ENCODE results near the gene SHLD2.
"Not testable (repeated sequence)": the region's sequence is repeated elsewhere in the genome, so short reads cannot be mapped to it uniquely, and the experiment has no call there.

GRCh38 chr10:87213150-87213765, 118.3 kb downstream of the SHLD2 start:
- TF ChIP-seq, protein P1, sequence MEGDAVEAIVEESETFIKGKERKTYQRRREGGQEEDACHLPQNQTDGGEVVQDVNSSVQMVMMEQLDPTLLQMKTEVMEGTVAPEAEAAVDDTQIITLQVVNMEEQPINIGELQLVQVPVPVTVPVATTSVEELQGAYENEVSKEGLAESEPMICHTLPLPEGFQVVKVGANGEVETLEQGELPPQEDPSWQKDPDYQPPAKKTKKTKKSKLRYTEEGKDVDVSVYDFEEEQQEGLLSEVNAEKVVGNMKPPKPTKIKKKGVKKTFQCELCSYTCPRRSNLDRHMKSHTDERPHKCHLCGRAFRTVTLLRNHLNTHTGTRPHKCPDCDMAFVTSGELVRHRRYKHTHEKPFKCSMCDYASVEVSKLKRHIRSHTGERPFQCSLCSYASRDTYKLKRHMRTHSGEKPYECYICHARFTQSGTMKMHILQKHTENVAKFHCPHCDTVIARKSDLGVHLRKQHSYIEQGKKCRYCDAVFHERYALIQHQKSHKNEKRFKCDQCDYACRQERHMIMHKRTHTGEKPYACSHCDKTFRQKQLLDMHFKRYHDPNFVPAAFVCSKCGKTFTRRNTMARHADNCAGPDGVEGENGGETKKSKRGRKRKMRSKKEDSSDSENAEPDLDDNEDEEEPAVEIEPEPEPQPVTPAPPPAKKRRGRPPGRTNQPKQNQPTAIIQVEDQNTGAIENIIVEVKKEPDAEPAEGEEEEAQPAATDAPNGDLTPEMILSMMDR (IDR thresholded peaks at IDR 0.05), result not testable (repeated sequence)
- not testable (repeated sequence) for TF ChIP-seq POLR2A (IDR thresholded peaks at IDR 0.05)

Measured in uterus (tissue), 2 donors.